K562 (cell line): ENCODE measurements around the gene SDCCAG8. TPM values are rescaled to one million over a fixed set of nuclear protein-coding genes. Genes with fewer than 3 reads are reported as not detected.

Experiments
- ATAC-seq: fragments of 200-7000 bp; cut with Tn5 transposase; 3 replicates; pipeline ENCODE4 v1.9.1; 2020; ENCODE audit warnings: moderate library complexity
- BruUV-seq: library from RNA; stranded (reverse); fragments of 400-500 nt; replicated peaks from 2 replicates; lab custom pipeline; 2021; lab: Mats Ljungman, UMichigan
- CTCF ChIA-PET: fragments of 300-600 bp; formaldehyde crosslinking; extraction: SDS; loops from one replicate; lab custom pipeline; 2021; ENCODE audit warnings: low intra/inter-chr PET ratio; lab: Yijun Ruan, JAX
- POLR2A ChIA-PET: fragments of 300-600, 350-650 bp; sonication (Branson Sonifier 250); formaldehyde crosslinking; extraction: SDS; loops from one replicate; lab custom pipeline; 2021; ENCODE audit warnings: antibody characterized with exemption, inconsistent platforms; lab: Yijun Ruan, JAX
- DNase-seq, 4 experiments: peaks; one replicate each; pipeline versions ENCODE4 v3.0.0 to v3.0.0-alpha.2; 2011 to 2018; ENCODE audit warnings: low spot score in 3 of 4, mixed read lengths in 3 of 4; ENCODE audit errors: extremely low read depth in 1 of 4
- FAIRE-seq: peaks from 2 replicates; lab custom pipeline; 2011; peaks lifted over from hg19 to GRCh38; lab: Jason Lieb, UNC
- H2AFZ ChIP-seq: 2 replicates; pipeline ENCODE4 v1.6.0; 2011; ENCODE audit warnings: low read depth, low read length, control low read depth, inconsistent platforms
- H3K27ac ChIP-seq: fragments of 200-600 bp; 3 replicates; pipeline ENCODE4 v1.8.0; 2011; ENCODE audit warnings: low read depth, mild to moderate bottlenecking, control low read depth, inconsistent platforms, low read length, moderate library complexity, mixed read lengths; ENCODE audit errors: extremely low read depth
- H3K27me3 ChIP-seq, 2 experiments: fragments of 300-600 bp in 1 of 2; 2 replicates in 1 of 2; 3 replicates in 1 of 2; pipeline versions ENCODE4 v1.6.0 to v1.8.0; 2011; ENCODE audit warnings: inconsistent platforms in 2 of 2, low read length in 2 of 2, mild to moderate bottlenecking in 1 of 2, mixed read lengths in 1 of 2, moderate library complexity in 1 of 2; ENCODE audit not compliant: control insufficient read depth in 2 of 2, insufficient read depth in 2 of 2
- H3K36me3 ChIP-seq: fragments of 300-600 bp; 3 replicates; pipeline ENCODE4 v1.8.0; 2011; ENCODE audit warnings: mild to moderate bottlenecking, low read length, inconsistent platforms; ENCODE audit not compliant: control insufficient read depth, insufficient read depth
- H3K4me1 ChIP-seq, 2 experiments: fragments of 200-600 bp in 1 of 2; replicated peaks in 1 of 2; 2 replicates in 1 of 2; 3 replicates in 1 of 2; pipeline versions ENCODE4 v1.5.1 to v1.8.0; 2011; ENCODE audit warnings: inconsistent platforms in 2 of 2, low read length in 2 of 2, mild to moderate bottlenecking in 1 of 2, mixed read lengths in 1 of 2, moderate library complexity in 1 of 2; ENCODE audit not compliant: control insufficient read depth in 2 of 2, insufficient read depth in 2 of 2
- H3K4me2 ChIP-seq: 2 replicates; pipeline ENCODE4 v1.6.1; 2011; ENCODE audit warnings: low read length, control low read depth, inconsistent platforms, mixed read lengths; ENCODE audit not compliant: insufficient read depth
- H3K4me3 ChIP-seq: fragments of 200-600 bp; sonication (generic), shearing (Covaris generic); 2 replicates; pipeline ENCODE4 v1.5.1; 2016; ENCODE audit warnings: control low read depth, inconsistent platforms
- H3K79me2 ChIP-seq: fragments of 200-600 bp; 3 replicates; pipeline ENCODE4 v1.8.0; 2011; ENCODE audit warnings: low read length, inconsistent platforms; ENCODE audit not compliant: control insufficient read depth, insufficient read depth
- H3K9ac ChIP-seq, 2 experiments: 2 replicates each; pipeline versions ENCODE4 v1.6.0 to v1.6.1; 2011; ENCODE audit warnings: low read depth in 2 of 2, low read length in 2 of 2, control low read depth in 1 of 2, inconsistent platforms in 1 of 2, mild to moderate bottlenecking in 1 of 2, mixed read lengths in 1 of 2; ENCODE audit not compliant: insufficient read depth in 1 of 2
- H3K9me1 ChIP-seq: one replicate; pipeline ENCODE4 v1.6.0; 2011; ENCODE audit warnings: inconsistent platforms, mild to moderate bottlenecking, low read length, moderate library complexity; ENCODE audit not compliant: control insufficient read depth, insufficient read depth
- H3K9me3 ChIP-seq: replicated peaks from 2 replicates; pipeline ENCODE4 v1.5.1; 2011; ENCODE audit warnings: low read depth, low read length, inconsistent platforms; ENCODE audit not compliant: control insufficient read depth, insufficient read depth
- H4K20me1 ChIP-seq: replicated peaks from 2 replicates; pipeline ENCODE4 v1.6.1; 2011; ENCODE audit warnings: low read length, inconsistent platforms, mixed read lengths; ENCODE audit not compliant: control insufficient read depth, insufficient read depth
- CAMTA2 ChIP-seq: fragments of 250-450 bp; sonication (Bioruptor Pico); conservative IDR thresholded peaks from 2 replicates; pipeline ENCODE4 v1.5.1; 2022
- GATAD2B ChIP-seq: fragments of 450-650 bp; IDR thresholded peaks from 2 replicates; pipeline ENCODE4 v1.6.1; 2017; ENCODE audit warnings: mild to moderate bottlenecking, borderline replicate concordance
- KHSRP ChIP-seq: fragments of 450-650 bp; IDR thresholded peaks from 2 replicates; pipeline ENCODE4 v1.6.1; 2017
- KLF10 ChIP-seq: fragments of 250-450 bp; sonication (Bioruptor Pico); IDR thresholded peaks from 2 replicates; pipeline ENCODE4 v1.6.1; 2021; ENCODE audit warnings: matching md5 sums
- SLC30A9 ChIP-seq: fragments of 250-450 bp; sonication (Bioruptor Pico); IDR thresholded peaks from 2 replicates; pipeline ENCODE4 v1.8.0; 2022; ENCODE audit warnings: mild to moderate bottlenecking, moderate library complexity
- STAG1 ChIP-seq: sonication (generic); formaldehyde crosslinking; IDR thresholded peaks from 2 replicates; pipeline ENCODE4 v1.5.0; 2020; ENCODE audit warnings: missing genetic modification reagents, borderline replicate concordance
- WGBS: fragments of 100-300 bp; shearing (Covaris generic); methylation state at CpG from one replicate; pipeline ENCODE4 v1.1.6; 2016; ENCODE audit warnings: low coverage, mixed read lengths; ENCODE audit not compliant: insufficient coverage; ENCODE audit errors: missing lambda C conversion rate; 5-methylcytosine and 5-hydroxymethylcytosine counted together
- in situ Hi-C: fragments of 300-500 bp; cut with MboI; formaldehyde crosslinking; loops from 4 replicates; pipeline ENCODE4 v1.15.0; 2018; ENCODE audit warnings: inconsistent platforms, mixed read lengths
- intact Hi-C: fragments of 100-400 bp; cut with micrococcal nuclease; formaldehyde crosslinking; loops from 2 replicates; pipeline ENCODE4 v1.14.2; 2022
- polyA plus RNA-seq, 8 experiments: library from polyadenylated mRNA; depleted of rRNA in 4 of 8; stranded (reverse) in 5 of 8; unstranded in 3 of 8; fragments of >200 nt; fragmentation: Nextera tagmentation in 2 of 8; fragmentation: Illumina TruSeq in 1 of 8; extraction: Ambion mirVana in 2 of 8; extraction: Trizol in 1 of 8; gene quantifications; 2 replicates each; pipeline versions ENCODE4 v1.2.1 to v1.2.3, GENCODE V29; 2011 to 2014; ENCODE audit warnings: inconsistent platforms in 1 of 8, missing spikeins in 1 of 8
- total RNA-seq, 7 experiments: library from RNA; depleted of rRNA in 6 of 7; stranded (reverse); fragments of >200 nt in 6 of 7; fragmentation: Illumina TruSeq in 2 of 7; extraction: Trizol in 2 of 7; gene quantifications; 2 replicates each; pipeline versions ENCODE4 v1.2.1 to v1.2.3, GENCODE V29; 2011 to 2021; ENCODE audit warnings: low replicate concordance in 1 of 7
- TF ChIP-seq, protein P1 (sequence below): sonication (generic); formaldehyde crosslinking; IDR thresholded peaks from 2 replicates; pipeline ENCODE4 v1.8.1; 2023; ENCODE audit warnings: mild to moderate bottlenecking, missing genetic modification reagents
- TF ChIP-seq, protein P2 (sequence below): sonication (generic); formaldehyde crosslinking; IDR thresholded peaks from 2 replicates; pipeline ENCODE4 v1.8.1; 2023; ENCODE audit warnings: mild to moderate bottlenecking, missing genetic modification reagents, moderate library complexity
- TF ChIP-seq, protein P3 (sequence below): fragments of 150-350 bp; conservative IDR thresholded peaks from 2 replicates; pipeline ENCODE4 v1.6.1; 2014; ENCODE audit warnings: low read length

Gene SDCCAG8
- total and polyA plus RNA-seq, 9 of the 15 experiments (the other 6 are each of a cell fraction or from before 2014, with no cell fraction given) = 17.9 to 36.7 (median 25.4) TPM

DNA sequence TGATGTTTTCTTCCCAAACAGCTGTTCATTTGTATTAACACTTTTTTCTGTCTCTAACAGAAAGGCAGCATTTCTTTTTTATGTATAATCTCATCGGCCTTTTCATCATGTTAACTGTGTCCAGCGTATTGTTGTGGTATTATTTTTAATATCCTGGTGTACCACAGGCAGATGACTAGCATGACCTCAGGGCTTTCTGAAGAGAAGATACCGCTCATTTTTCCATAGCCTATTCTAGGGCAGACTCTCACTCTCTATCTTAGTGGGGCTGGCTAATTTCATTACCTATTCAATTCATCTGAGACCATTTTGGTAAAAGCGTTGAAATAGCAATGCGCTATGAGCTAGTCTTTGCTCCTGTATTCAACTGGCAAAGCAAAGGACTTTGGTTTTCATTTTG lies 209.9 kb downstream of the SDCCAG8 start (continued):
- TF ChIP-seq, protein P1, sequence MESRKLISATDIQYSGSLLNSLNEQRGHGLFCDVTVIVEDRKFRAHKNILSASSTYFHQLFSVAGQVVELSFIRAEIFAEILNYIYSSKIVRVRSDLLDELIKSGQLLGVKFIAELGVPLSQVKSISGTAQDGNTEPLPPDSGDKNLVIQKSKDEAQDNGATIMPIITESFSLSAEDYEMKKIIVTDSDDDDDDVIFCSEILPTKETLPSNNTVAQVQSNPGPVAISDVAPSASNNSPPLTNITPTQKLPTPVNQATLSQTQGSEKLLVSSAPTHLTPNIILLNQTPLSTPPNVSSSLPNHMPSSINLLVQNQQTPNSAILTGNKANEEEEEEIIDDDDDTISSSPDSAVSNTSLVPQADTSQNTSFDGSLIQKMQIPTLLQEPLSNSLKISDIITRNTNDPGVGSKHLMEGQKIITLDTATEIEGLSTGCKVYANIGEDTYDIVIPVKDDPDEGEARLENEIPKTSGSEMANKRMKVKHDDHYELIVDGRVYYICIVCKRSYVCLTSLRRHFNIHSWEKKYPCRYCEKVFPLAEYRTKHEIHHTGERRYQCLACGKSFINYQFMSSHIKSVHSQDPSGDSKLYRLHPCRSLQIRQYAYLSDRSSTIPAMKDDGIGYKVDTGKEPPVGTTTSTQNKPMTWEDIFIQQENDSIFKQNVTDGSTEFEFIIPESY (CRISPR knock-in tag) = no peak
- TF ChIP-seq, protein P2, sequence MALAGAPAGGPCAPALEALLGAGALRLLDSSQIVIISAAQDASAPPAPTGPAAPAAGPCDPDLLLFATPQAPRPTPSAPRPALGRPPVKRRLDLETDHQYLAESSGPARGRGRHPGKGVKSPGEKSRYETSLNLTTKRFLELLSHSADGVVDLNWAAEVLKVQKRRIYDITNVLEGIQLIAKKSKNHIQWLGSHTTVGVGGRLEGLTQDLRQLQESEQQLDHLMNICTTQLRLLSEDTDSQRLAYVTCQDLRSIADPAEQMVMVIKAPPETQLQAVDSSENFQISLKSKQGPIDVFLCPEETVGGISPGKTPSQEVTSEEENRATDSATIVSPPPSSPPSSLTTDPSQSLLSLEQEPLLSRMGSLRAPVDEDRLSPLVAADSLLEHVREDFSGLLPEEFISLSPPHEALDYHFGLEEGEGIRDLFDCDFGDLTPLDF (CRISPR knock-in tag) = no peak
- TF ChIP-seq GATAD2B (no peak), SLC30A9 (CRISPR knock-in tag) (no peak), CAMTA2 (CRISPR knock-in tag) (no peak), STAG1 (no peak)

DNA sequence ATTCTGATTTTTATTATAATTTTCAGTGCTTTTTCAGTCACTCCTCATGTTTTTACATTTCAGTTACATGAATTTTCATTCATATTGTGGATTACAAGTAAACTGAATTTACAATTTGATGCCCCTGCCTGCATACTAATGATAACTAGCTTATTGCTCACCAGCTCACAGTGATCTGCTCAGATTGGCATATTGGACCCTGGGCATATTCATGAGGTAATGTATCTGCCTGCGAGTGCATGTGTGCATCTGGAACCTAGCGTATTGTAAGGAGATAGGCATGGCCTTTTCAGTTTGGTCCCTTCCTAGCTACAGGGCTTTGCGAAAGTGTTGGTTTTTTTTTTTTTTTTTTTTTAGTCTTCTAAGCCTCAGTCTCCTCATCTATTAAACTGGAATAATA lies 213.7 kb downstream of the SDCCAG8 start:
- no peaks in the 10 kb centered on the region for H4K20me1 ChIP-seq
- no peak overlapping the region for H2AFZ ChIP-seq
- no peaks in the 10 kb centered on the region for H3K36me3 ChIP-seq
- in situ Hi-C loops = no loop called here
- H3K4me2 ChIP-seq = no peak overlapping the region
- WGBS = 51% methylated on average over 2 of the region's 3 CpGs
- H3K9me3 ChIP-seq = no peaks in the 10 kb centered on the region
- no peak overlapping the region for H3K4me3 ChIP-seq
- ChIA-PET POLR2A (interaction anchor here (1.0 to 1.1 kb wide), 2 partner anchors 10 to 16 kb away, joined by 3 read pairs; no protein-coding TSS in a partner anchor), CTCF (interaction anchor here (0.6 to 0.7 kb wide), 3 partner anchors 125 to 1842 kb away, joined by 3 to 5 read pairs (median 4); no protein-coding TSS in a partner anchor)
- H3K4me1 ChIP-seq = peaks cover 4 to 15% of the 10 kb centered on the region in 2 experiments; a peak in 2 of 5 replicates
- peaks cover 5% of the 10 kb centered on the region for H3K9me1 ChIP-seq
- BruUV-seq = no TSS peak
- DNase-seq (no peak), ATAC-seq (no peak), FAIRE-seq (no peak)
- no peak overlapping the region for H3K9ac ChIP-seq
- H3K79me2 ChIP-seq = no peaks in the 10 kb centered on the region
- H3K27ac ChIP-seq = no peak overlapping the region
- intact Hi-C loops = no loop called here
- H3K27me3 ChIP-seq = no peaks in the 10 kb centered on the region
- no peak for TF ChIP-seq KLF10 (CRISPR knock-in tag)
- no peak for TF ChIP-seq KHSRP
- TF ChIP-seq, protein P3, sequence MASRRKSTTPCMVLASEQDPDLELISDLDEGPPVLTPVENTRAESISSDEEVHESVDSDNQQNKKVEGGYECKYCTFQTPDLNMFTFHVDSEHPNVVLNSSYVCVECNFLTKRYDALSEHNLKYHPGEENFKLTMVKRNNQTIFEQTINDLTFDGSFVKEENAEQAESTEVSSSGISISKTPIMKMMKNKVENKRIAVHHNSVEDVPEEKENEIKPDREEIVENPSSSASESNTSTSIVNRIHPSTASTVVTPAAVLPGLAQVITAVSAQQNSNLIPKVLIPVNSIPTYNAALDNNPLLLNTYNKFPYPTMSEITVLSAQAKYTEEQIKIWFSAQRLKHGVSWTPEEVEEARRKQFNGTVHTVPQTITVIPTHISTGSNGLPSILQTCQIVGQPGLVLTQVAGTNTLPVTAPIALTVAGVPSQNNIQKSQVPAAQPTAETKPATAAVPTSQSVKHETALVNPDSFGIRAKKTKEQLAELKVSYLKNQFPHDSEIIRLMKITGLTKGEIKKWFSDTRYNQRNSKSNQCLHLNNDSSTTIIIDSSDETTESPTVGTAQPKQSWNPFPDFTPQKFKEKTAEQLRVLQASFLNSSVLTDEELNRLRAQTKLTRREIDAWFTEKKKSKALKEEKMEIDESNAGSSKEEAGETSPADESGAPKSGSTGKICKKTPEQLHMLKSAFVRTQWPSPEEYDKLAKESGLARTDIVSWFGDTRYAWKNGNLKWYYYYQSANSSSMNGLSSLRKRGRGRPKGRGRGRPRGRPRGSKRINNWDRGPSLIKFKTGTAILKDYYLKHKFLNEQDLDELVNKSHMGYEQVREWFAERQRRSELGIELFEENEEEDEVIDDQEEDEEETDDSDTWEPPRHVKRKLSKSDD = no peak
